GM10847 (cell line): Measurements from ENCODE around the gene VSIG10.

ENCODE experiments used
- POLR2A ChIP-seq: IDR thresholded peaks from 2 replicates; pipeline ENCODE4 v1.6.1; 2011; ENCODE audit not compliant: insufficient read length; ENCODE audit errors: extremely low read depth

VSIG10 gene

DNA sequence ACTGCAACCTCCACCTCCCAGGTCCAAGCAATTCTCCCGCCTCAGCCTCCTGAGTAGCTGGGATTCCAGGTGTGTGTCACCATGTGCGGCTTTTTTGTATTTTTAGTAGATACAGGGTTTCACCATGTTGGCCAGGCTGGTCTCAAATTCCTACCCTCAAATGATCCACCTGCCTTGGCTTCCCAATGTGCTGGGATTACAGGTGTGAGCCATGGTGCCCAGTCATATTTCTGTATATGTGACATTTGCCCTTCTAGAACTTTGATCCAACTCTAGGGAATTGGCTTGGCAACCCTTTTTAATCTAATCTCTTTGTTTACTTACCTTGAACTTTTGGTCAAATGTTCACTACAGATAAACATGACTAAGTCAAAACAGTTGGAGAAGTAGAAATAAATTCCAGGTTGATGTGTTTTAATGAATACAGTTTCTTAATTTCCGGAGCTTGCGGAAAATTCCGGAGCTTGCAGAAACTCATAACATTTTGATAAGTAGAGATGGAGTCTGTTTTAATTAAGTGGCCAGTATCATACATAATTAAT, 20.6 kb upstream of the VSIG10 start:
- no peak for TF ChIP-seq POLR2A

DNA sequence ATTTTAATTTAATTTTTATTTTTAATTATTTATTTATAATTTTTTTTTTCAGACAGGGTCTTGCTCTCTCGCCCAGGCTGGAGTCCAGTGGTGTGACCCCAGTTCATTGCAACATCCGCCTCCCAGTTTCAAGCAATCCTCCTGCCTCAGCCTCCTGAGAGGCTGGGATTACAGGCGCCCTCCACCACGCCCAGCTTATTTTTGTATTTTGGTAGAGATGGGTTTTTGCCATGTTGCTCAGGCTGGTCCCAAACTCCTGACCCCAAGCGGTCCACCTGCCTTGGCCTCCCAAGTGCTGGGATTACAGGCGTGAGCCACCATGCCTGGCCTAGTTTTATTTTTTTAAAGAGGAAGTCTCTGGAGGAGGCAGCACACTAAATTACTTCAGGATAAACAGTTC, 18.5 kb upstream of the VSIG10 start:
- TF ChIP-seq POLR2A: no peak

DNA sequence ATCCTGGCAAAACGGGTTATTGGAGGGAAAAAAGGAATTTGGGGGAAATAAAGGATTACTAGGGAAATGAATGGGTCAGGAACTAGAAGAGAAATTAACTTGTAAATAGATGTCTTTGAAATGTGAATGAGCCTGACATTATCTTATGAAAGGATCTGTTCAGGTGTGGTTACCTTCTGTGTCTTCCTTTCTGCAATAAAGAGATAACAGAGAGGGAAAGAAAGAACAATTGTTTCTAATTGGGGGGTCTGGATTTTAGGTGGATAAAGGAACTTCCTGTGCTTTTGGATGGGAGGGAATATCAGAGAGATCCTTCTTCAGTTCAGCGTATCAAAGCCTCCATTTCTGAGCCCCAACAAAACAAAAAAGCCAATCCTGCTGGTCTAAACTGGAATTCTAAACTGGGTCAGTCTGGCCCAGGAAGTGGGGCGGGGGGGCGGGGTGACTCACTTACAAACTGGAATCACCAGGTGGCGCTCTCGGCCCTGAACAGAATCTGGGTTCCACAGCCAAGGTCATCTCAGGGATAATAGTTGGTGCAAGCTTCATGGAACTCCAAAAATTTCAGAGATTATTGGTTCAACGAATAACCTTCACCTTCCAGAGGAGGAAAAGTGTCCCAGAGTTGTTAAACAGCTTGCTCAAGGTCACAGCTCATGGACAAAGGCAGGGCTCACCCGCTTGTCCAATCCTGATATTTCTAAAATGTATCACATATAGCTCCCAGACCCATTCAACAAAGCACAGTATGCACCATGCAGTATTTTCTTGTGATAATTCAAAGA, 17.0 kb upstream of the VSIG10 start:
- no peak for TF ChIP-seq POLR2A

DNA sequence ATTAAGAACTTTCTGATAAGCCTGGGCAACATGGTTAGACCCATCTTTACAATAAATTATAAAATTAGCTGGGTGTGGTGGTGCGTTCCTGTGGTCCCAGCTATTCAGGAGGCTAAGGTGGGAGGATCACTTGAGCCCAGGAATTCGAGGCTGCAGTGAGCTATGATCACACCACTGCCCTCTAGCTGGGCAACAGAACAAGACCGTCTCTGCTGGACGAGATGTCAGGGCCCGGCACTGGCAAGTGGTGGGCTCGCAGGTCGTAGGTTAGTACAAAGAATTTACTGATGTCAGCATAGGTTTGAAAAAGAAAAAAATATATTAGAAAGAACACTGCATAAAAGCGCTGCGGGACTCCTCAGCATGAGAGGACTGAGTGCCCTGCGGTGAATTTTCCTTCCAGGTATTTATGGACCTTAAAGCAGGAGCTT, 15.7 kb upstream of the VSIG10 start:
- no peak for TF ChIP-seq POLR2A

DNA sequence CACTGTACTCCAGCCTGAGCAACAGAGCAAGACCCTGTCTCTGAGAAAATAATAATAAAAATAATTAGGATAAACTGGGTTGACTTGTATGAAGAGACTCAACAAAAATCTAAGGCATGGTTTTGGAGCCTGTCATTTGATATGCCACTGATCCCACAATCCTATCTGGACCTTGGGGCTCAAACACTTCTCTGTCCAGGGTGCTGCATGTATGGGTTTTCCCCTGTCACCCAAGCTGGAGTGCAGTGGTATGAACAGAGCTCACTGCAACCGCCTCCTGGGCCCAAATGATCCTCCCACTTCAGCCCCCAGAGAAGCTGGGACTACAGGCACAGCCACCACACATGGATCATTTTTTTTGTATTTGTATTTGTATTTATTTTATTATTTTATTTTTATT, 5.3 kb upstream of the VSIG10 start:
- no peak for TF ChIP-seq POLR2A

DNA sequence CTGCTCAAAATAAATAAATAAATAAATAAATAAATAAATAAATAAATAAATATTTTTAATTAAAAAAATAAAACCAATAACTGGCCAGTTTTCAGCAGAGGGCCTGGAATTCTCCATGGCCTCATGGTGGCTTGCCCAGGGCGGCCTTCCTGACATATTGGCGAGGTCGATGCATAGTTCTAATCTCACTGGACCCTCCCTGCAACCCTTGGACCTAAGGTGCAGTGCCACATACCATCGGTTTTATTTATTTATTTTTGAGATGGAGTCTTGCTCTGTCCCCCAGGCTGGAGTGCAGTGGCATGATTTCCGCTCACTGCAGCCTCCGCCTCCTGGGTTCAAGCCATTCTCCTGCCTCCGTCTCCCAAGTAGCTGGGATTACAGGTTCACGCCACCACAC, 3.9 kb upstream of the VSIG10 start:
- no peak for TF ChIP-seq POLR2A

DNA sequence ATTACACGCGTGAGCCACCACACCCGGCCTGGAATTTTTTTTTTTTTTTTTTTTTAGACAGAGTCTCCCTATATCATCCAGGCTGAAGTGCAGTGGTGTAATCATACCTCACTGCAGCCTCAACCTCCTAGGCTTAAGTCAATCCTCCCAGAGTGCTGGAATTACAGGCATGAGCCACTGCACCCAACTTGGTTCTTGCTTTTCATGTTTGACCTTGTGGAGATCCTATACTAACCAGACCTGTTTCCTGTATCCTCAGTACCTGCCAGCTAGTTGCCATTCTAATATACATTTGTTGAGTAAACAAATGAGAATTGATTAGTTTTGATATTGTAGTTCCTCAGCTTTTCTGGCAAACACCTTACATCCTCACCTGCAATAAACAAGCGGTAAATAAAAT, 3.2 kb upstream of the VSIG10 start:
- no peak for TF ChIP-seq POLR2A

DNA sequence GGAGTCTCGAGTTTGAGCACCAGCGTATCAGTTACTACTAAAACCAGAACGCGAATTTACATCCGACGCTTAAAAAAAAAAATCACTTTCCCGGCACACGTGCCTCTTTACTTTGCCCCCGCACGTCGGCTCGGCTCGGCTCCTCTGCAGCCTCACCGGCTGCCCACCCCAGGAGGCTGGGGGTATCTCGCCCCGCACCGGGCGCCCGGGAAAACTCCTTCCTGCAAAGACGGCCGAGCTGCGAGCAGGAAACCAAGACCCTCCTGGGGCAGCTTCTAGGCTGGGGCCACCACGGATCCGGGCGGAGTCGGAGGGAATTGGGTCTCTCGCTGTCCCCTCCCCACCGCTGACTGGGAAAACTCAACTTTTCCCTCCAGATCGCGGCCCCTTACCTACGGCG, 610 bp downstream of the VSIG10 start:
- TF ChIP-seq POLR2A: no peak

DNA sequence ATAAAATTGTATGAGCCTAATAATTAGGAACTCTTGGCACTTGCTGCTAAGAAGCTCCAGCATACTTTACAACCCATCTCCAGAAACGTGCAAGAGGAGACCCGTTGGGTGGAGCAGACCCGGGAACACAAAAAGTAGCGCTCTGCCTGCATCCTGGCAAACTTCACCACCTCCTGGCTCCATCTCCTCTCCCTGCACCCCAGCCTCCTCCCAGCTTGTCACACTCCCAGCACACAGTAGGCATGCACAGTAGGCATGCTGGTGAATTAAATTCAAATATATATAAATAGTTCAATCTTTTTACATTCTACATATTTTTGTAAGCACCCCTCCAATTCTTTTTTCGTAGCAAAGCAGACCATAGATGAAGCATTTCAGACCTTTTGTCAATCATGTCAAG, 1.2 kb downstream of the VSIG10 start:
- TF ChIP-seq POLR2A: no peak

DNA sequence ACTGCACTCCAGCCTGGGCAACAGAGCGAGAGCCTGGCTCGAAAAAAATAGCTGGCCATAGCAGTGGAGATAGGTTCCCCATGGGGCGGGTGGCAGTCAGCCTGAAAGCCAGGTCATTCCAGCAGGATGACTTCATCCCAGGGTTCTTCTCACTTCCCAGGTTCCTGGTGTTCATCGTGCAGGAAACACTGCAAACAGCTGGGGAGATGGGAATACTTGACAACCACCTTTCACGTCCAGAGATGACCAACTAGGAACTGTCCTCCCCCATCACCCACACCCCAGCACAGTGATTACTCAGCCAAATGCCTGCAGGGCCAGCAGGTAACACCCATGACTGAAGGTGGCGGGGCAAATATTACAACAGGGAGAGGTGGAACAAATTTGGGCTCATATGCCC, 1.7 kb downstream of the VSIG10 start:
- TF ChIP-seq POLR2A: no peak

DNA sequence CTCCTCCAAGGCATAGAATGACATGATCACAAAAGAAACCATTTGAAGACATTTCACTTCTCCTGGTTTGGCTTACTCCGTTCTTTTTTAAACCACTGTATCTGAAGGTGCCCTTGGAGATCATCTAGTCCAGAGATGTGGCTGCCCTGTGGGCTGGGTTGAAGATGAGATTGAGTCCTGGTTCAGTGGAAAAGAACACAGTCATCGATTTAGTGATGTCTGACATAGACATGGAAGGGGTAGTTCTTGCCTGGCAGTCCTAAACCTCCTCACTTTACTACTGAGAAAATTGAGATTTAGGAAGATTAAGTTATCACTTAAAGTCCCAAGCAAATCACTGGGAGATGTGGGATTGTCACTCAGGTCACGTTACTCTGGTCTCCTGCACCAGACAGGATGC, 2.8 kb downstream of the VSIG10 start:
- TF ChIP-seq POLR2A: no peak

DNA sequence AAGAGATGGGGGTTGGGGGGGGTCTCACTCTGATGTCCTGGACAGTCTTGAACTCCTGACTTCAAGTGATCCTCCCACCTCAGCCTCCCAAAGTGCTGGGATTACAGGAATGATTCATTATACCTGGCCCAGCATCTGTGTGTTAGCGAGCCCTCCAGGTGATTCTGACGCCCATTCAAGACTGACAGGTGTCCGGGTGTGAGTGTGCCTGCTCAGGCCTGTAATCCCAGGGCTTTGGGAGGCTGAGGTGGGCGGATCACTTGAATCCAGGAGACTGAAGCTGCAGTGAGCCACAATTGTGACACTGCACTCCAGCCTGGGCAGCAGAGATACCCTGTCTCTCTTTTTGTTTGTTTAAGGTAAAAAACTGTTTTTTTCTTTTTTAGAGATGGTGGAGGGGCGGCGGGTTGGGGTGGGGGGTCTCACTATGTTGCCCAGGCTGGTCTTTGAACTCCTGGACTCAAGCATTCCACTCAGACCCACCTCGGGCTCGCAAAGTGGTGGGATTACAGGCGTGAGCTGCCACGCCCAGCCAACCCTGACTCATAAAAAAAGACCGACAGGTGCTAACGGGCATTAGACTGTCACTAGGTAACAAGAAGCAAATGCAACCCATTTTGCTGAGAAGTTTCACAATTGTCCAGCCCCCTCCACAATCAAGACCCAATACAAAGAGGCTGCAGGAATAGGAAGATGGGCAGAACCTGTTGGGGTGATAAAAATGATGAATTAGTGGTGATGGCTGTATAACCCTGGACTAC, 4.7 kb downstream of the VSIG10 start:
- TF ChIP-seq POLR2A: no peak

DNA sequence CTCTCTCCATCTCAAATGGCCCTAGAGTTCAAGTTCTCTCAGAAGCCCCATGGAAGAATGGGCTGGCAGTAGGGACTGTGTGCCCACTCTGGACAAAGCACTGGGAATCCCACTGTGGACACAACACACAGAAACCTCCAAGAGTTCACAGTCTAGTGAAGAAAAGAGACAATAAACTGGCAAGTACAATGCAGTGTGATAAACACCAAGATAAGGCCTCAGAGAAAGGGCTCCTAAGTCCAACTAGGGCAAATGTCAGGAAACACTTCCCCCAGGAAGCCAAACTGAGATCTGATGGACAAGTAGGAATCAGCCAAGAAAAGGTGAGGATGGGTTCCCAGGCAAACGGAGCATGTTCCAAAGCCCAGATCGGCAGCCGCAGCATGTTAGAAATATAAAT, 5.4 kb downstream of the VSIG10 start:
- TF ChIP-seq POLR2A: no peak

DNA sequence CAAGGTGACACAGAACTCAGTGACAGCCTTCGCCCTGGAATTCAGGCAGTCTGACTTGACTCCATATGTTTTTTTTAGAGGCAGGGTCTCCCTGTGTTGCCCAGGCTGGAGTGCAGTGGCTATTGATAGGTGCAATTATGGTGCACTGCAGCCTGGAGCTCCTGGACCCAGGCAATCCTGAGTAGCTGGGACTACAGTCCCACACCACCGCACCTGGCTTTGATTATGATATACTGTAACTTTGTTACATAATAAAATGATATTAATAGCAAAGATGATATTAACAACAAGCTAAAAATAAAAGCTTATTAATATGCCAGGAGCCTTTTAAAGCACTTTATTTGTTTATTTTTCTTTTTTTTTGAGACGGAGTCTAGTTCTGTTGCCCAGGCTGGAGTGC, 9.8 kb downstream of the VSIG10 start:
- TF ChIP-seq POLR2A: no peak

DNA sequence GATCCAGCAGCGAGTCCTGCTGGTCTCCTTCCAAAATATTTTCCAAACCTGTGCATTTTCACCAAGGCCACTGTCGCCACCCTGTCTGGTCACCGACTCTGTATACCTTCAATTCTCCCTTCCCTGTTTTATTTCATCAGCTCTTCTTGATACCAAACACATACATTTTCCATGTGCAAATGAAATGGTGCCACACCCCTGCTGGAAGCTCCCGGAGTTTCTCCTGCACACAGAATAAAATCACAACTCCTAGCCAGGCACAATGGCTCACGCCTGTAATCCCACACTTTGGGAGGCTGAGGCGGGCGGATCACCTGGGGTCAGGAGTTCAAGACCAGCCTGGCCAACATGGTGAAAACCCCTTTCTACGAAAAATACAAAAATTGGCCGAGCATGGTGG, 14.0 kb downstream of the VSIG10 start:
- TF ChIP-seq POLR2A: no peak

DNA sequence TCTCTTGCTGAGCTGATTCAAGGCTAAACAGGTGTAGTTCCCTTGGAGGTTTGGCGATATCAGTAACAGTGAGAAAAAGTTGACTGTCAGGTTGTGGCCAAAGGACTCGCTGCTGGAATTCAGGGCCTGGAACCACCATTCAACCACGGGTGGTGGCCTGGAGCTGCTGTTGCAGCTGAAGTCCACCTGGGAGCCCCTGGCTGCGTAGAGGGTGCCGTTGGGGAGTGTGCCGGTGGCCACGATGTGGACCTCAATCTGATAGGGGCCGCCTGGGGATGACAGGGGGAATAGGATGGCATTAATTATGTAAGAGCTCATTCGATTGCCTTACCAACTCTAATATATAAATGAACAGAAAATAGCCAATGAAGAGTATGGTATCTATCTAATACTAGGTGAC, 21.6 kb downstream of the VSIG10 start:
- TF ChIP-seq POLR2A: no peak
